OCI-LY7 (cell line): ENCODE measurements around the gene CAT. TPM values are rescaled to one million over a fixed set of nuclear protein-coding genes. Genes with fewer than 3 reads are reported as not detected.

ENCODE experiments used
- BruUV-seq: library from RNA; stranded (reverse); fragments of 400-500 nt; replicated peaks from 2 replicates; lab custom pipeline; 2021; lab: Mats Ljungman, UMichigan
- CTCF ChIA-PET: fragments of 300-600 bp; sonication (Branson Sonifier 250); formaldehyde crosslinking; loops from one replicate; lab custom pipeline; 2022; ENCODE audit warnings: antibody characterized with exemption; ENCODE audit not compliant: unreplicated experiment; lab: Charles Lee
- POLR2A ChIA-PET: fragments of 300-600 bp; sonication (Branson Sonifier 250); formaldehyde crosslinking; loops from one replicate; lab custom pipeline; 2022; ENCODE audit warnings: antibody characterized with exemption; lab: Charles Lee
- DNase-seq: peaks from one replicate; pipeline ENCODE4 v3.0.0-alpha.2; 2015; ENCODE audit warnings: low spot score
- H2AFZ ChIP-seq: fragments of 200-600 bp; sonication (generic), shearing (Covaris generic); 2 replicates; pipeline ENCODE4 v1.6.1; 2014; ENCODE audit warnings: mild to moderate bottlenecking, antibody characterized with exemption, low read length, moderate library complexity
- H3K27ac ChIP-seq: fragments of 200-600 bp; sonication (generic); 2 replicates; pipeline ENCODE4 v1.5.1; 2014; ENCODE audit warnings: mixed run types, low read depth, mild to moderate bottlenecking, moderate library complexity, low read length, inconsistent platforms; ENCODE audit not compliant: poor library complexity, severe bottlenecking
- H3K36me3 ChIP-seq: fragments of 200-600 bp; sonication (generic); 2 replicates; pipeline ENCODE4 v1.6.1; 2014; ENCODE audit warnings: mild to moderate bottlenecking, antibody characterized with exemption, low read length, moderate library complexity, mixed read lengths; ENCODE audit not compliant: insufficient read depth
- H3K4me1 ChIP-seq: fragments of 200-600 bp; sonication (generic); 2 replicates; pipeline ENCODE4 v1.5.1; 2014; ENCODE audit warnings: mild to moderate bottlenecking, low read length; ENCODE audit not compliant: insufficient read depth, poor library complexity, severe bottlenecking
- H3K4me2 ChIP-seq: fragments of 200-600 bp; sonication (generic); 2 replicates; pipeline ENCODE4 v1.6.1; 2014; ENCODE audit warnings: mild to moderate bottlenecking, low read length
- H3K4me3 ChIP-seq: fragments of 200-600 bp; sonication (generic); 2 replicates; pipeline ENCODE4 v1.5.1; 2014; ENCODE audit warnings: mild to moderate bottlenecking, low read depth, low read length; ENCODE audit not compliant: poor library complexity, severe bottlenecking
- H3K79me2 ChIP-seq: fragments of 200-600 bp; sonication (generic); 2 replicates; pipeline ENCODE4 v1.6.1; 2016; ENCODE audit warnings: low read depth, mild to moderate bottlenecking, low read length, moderate library complexity, mixed read lengths; ENCODE audit not compliant: insufficient read depth
- H3K9me2 ChIP-seq: fragments of 200-600 bp; sonication (generic); 2 replicates; pipeline ENCODE4 v1.6.1; 2016; ENCODE audit warnings: mild to moderate bottlenecking, low read length, mixed read lengths; ENCODE audit not compliant: insufficient read depth
- H3K9me3 ChIP-seq: fragments of 200-600 bp; sonication (generic); 2 replicates; pipeline ENCODE4 v1.6.1; 2014; ENCODE audit warnings: mild to moderate bottlenecking, mixed run types, low read length, mixed read lengths
- H4K20me1 ChIP-seq: fragments of 200-600 bp; sonication (generic); 2 replicates; pipeline ENCODE4 v1.6.1; 2014; ENCODE audit warnings: mild to moderate bottlenecking, antibody characterized with exemption, low read length, moderate library complexity, mixed read lengths; ENCODE audit not compliant: insufficient read depth
- CTCF ChIP-seq: fragments of 200-600 bp; sonication (generic); conservative IDR thresholded peaks from 2 replicates; pipeline ENCODE4 v1.5.1; 2014; ENCODE audit warnings: mild to moderate bottlenecking, antibody characterized with exemption, low read length, moderate library complexity, mixed read lengths
- EZH2phosphoT487 ChIP-seq: fragments of 200-600 bp; sonication (generic); IDR thresholded peaks from 2 replicates; pipeline ENCODE4 v1.6.1; 2018; ENCODE audit warnings: low read depth, borderline replicate concordance, mild to moderate bottlenecking, mixed run types, antibody characterized with exemption, low read length, moderate library complexity, mixed read lengths
- intact Hi-C: fragments of 100-400 bp; cut with micrococcal nuclease; formaldehyde crosslinking; loops from one replicate; pipeline ENCODE4 v1.10.0; 2022; ENCODE audit not compliant: unreplicated experiment
- total RNA-seq, 2 experiments: library from RNA; depleted of rRNA in 1 of 2; stranded (reverse); fragments of >200 nt in 1 of 2; shearing (Covaris generic) in 1 of 2; gene quantifications; 2 replicates each; pipeline ENCODE4 v1.2.3, GENCODE V29; 2014 to 2022

CAT gene
- total RNA-seq, 2 experiments from 2014 or later, result 46.6 to 47.8 TPM

GRCh38 chr11:34476849-34477248 is 38.1 kb downstream of the CAT start:
- no peak overlapping the region for H3K4me3 ChIP-seq
- H3K9me2 ChIP-seq, result no peaks in the 10 kb centered on the region
- no peak for TF ChIP-seq CTCF
- TF ChIP-seq EZH2phosphoT487, result no peak
- no peak overlapping the region for H3K4me2 ChIP-seq
- CTCF ChIA-PET, result no interaction called here
- POLR2A ChIA-PET, result no interaction called here
- no peaks in the 10 kb centered on the region for H3K9me3 ChIP-seq
- no peak overlapping the region for H2AFZ ChIP-seq
- H3K36me3 ChIP-seq, result peaks cover 17% of the 10 kb centered on the region
- no peaks in the 10 kb centered on the region for H3K4me1 ChIP-seq
- H3K79me2 ChIP-seq, result no peaks in the 10 kb centered on the region
- no peaks in the 10 kb centered on the region for H4K20me1 ChIP-seq
- intact Hi-C loops, result no loop called here
- DNase-seq, result no peak
- no TSS peak for BruUV-seq
- H3K27ac ChIP-seq, result no peak overlapping the region

- intact Hi-C loops, result no loop called here
- no TSS peak for BruUV-seq
Measured at GRCh38 chr11:34478845-34479663, 40.3 kb downstream of the CAT start.

More at GRCh38 chr11:34478845-34479663, 40.3 kb downstream of the CAT start:
- Histone ChIP-seq H2AFZ (no peak overlapping the region), H3K9me3 (no peaks in the 10 kb centered on the region), H3K4me2 (no peak overlapping the region), H3K79me2 (no peaks in the 10 kb centered on the region), H3K27ac (no peak overlapping the region), H3K36me3 (no peaks in the 10 kb centered on the region), H4K20me1 (no peaks in the 10 kb centered on the region), H3K4me1 (no peaks in the 10 kb centered on the region), H3K4me3 (no peak overlapping the region), H3K9me2 (no peaks in the 10 kb centered on the region)
- TF ChIP-seq EZH2phosphoT487 (no peak), CTCF (no peak)
- ChIA-PET CTCF (no interaction called here), POLR2A (interaction anchor here (0.7 kb wide), 1 partner anchor 381 kb away, joined by 3 read pairs; no protein-coding TSS in a partner anchor)
- no peak for DNase-seq
